CD4-positive, alpha-beta T cell treated with Interleukin-12 subunit alpha and Interleukin-12 subunit beta, for 1 hour (primary cell): ENCODE measurements around the gene STUB1.

Experiments
- DNase-seq: peaks from one replicate; pipeline ENCODE4 v3.0.0-alpha.2; 2020

Gene STUB1

DNA sequence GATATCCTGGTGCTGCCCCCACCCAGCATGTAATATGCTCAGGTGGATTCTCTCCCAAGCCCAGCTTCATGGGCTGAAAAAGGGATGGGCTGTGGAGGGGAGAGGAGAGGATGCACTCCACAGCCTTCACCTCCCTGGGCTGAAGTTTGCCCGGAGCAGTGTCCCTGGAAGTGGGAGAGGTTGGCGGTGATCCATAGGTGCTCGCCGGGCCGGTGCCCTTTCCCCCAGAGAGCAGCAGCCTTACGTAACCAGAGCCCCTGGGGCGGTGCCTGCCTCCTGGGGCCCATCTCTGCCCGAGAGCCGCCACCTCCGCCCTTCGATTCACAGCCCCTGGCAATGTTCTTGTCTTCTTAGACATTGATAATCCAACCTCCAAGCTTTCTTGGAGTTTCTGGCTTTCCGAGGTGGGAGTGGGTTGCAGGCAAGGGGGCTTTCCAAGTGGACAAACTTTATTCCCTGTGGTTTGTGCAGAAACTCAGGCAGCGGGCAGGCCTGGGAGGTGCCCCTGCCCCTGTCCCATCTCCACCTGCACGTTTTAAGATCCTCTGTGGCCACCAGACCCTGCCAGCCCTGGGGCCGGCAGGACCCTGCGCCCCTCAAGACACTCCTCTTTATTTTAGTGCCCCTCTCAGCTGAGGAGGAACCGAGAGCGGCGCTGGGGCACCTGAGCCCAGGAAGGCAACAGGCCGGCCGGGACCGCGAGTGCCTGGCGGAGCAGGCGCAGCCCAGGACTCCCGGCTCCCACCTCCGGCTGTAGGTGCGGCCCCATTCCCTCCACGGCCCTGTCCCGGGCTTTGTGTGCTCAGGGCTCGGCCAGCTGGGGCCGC, 34.1 kb upstream of the STUB1 start:
- DNase-seq = no peak

DNA sequence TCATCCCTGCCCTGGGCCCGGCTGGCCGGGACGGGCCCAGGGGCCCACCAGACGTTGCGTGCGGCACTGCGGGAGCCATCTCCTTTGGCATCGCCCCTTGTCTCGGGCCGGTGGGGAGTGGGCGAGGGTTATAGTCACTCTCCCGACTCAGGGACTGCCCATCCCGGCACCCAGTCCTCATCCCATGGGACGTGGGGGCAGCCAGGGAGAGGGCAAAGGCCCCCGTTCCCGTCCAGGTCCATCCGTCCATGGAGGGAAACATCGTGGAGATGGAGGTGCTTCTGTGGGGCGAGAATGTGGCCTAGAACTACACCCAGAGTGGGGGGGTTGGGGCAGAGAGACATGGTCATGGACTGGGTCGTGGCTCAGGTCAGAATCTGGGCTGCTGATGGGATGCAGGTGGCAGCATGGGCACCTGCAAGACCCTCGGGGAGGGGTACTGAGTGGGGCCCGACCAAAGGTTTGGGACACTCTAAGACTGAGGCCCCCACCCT, 33.5 kb upstream of the STUB1 start:
- no peak for DNase-seq

DNA sequence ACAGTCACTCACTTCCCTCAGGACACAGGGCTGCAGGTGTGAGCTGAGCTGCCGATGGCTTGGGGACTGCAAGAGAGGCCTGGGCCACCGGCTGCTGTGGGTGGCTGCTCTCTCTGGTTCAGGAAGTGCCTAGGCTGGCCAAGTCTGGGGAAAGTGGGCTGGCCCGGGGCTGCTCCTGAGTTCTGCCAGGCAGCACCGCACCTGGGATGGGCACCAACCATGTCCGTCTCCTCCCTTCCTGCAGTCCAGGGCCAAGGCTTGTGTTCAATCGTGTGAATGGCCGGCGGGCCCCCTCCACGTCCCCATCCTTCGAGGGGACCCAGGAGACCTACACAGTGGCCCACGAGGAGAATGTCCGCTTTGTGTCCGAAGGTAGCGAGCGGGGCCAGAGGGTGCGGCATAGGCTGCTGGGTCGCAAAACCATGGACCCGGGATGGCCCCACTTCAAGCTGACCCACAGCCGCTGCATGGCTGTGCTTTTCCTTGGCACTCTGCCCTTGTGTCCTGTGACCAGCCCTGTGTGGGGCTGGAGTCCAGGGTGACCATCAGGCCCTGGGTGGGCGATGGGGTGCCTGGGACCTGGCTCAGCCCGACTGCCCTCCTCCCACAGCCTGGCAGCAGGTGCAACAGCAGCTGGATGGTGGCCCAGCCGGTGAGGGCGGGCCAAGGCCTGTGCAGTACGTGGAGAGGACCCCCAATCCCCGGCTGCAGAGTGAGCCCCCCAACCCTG, 32.9 kb upstream of the STUB1 start:
- DNase-seq = no peak

DNA sequence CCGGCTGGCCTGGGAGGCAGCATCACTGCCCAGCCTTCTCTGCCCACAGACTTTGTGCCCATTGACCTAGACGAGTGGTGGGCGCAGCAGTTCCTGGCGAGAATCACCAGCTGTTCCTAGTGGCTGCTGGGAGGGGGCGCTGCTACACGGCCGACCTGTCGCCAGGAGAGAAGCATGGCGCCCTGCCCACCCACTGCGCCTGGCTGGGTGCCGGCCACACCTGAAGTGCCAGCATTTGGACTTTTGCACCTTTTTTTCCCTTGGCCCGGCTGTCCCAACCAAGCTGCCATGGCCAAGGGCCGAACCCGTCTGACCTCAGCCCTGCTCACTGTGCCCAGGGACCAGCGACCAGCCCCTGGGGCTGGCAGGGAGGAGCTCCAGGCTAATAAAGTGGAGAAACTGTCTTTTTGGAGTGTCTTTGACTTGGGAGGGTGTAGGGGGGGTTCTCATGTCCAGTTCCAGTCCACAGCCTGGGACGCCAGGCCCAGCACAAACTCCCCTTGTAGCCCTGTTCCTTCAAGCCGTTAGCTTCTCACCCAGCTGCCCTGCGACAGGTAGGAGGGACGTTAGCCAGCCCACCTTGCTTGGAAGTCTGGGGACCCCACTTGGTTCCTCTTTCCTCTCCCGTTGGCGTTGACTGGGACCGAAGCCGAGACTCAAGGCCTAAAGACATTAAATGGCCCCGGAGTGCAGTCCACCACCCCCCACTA, 32.0 kb upstream of the STUB1 start:
- DNase-seq = peak; percentile 45

DNA sequence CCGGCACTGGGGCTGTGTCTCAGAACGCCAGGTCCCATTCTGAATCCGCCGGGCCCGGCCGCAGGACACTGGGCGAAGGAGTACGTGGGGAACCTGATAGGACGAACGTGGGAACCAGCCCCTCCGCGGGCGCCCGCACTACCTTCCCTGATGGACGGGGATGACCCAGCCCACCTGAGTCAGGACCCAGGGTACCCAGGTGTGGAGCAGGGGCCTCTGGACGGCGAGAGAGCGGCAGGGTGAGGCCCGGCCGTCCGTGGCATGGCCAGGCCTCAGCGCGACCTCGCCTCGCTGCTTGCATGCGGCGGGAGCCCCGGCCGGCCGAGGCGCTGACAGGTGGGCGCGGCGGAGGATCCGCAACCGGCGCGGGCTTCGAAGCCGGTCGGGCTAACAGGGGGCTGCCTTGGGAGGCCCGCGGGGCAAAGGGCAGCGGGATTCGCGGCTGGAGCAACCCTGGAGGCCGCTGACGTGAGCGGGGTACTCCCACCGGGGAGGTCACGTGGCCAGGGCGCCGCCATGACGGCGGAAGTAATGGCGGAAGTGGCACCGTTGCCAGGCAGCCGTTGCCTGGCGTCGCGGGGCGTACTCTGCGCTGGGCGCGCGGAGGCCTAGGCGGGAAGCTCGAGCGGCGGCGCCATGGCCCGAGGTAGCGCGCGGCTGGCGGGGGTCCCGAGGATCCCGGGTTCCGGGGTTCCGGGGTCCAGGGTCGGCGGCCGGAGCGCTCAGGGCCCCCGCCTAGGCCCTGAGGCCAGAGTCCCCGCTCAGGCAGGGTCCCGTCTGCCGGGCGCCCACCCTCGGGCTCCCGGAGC, 31.2 kb upstream of the STUB1 start, which contains the start of gene WDR90:
TSS of gene WDR90 (plus strand) at position 585 of the 809 bp plus-strand sequence. CDS start at position 637, 52 bp downstream.
- DNase-seq = peak; percentile 90

DNA sequence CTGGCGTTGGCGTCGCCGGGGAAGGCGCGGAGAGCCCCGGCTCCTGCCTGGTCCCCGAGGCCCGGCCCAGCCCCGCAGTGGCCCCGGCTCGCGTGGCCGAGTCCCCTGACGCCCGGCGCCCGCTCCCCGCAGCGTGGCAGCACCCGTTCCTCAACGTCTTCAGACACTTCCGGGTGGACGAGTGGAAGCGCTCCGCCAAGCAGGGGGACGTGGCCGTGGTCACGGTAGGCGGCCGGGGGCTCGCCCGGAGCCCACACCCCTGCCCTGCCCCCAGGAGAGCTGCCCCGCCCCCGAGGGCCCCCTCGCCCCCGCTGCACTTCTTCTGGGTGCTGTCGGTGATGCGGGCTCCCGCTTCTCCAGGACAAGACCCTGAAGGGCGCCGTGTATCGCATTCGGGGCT, 30.6 kb upstream of the STUB1 start:
- DNase-seq = no peak

DNA sequence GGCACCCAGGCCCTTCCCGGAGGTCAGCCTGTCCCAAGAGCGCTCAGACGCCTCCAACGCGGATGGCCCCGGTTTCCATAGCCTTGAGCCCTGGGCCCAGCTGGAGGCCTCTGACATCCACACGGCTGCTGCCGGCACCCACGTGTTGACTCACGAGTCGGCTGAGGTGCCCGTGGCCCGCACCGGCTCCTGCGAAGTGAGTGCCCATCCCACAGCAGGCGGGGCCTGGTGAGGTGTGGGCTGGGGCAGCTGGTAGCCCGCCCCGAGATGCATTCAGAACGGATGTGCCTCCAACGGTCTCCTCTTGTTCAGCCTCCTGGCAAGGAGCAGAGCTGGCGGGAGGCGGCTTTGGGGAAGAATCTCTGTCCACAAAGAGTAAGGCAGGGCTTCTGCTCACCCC, 28.4 kb upstream of the STUB1 start:
- no peak for DNase-seq

DNA sequence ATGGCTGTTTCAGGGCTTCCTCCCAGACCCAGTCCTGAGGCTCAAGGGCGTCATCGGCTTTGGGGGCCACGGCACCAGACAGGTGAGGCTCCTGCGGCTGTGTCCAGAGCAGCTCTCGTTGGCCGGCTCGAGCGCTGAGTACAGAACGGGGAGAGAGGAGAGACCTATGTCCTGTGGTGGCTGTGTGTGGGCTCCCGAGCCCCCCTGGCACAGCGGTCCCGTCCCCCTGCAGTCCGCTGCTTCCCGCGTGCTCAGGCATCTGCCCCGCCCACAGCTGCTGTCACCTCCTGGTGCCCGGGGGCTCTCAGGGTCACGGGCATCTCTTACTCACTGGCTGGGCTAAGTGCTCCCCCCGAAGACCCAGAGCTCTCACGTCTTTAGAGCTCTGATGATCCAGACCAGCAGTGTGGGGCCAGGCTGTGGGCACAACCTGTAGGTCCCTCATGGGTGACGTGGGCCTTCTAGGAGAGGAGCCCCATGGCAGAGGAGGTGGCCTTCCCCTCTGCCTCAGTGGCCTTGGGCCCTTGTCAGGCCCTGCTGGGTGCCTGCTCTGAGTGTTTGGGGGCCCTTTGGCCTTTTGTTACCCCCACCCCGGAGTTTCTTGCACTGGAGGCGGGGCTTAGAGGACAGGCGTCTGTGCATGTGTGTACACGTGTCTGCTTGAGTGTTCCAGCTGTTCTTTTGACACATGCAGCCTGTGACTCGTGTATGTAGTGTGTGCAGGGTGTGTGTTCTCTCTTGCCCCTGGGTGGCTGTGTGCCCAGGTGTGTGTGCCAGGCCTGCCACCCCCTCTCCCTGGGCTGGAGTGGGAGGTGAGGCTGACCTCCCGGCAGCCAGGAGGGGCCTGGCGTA, 27.5 kb upstream of the STUB1 start:
- DNase-seq = no peak

DNA sequence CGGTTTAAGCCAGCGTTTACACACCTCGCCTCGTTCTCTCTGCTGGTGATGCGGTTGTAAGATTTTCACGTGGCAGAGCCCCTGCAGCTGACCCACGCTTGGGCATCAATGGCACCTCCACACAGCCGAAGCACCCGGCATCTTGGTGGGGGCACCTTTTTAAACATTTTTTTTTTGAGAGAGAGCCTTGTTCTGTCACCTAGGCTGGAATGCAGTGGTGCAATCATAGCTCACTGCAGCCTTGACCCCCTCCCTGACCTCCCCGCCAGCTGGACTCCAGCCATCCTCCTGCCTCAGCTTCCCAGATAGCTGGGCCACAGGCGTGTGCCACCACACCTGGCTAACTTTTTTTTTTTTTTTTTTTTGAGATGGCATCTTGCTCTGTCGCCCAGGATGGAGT, 26.2 kb upstream of the STUB1 start:
- DNase-seq = no peak

DNA sequence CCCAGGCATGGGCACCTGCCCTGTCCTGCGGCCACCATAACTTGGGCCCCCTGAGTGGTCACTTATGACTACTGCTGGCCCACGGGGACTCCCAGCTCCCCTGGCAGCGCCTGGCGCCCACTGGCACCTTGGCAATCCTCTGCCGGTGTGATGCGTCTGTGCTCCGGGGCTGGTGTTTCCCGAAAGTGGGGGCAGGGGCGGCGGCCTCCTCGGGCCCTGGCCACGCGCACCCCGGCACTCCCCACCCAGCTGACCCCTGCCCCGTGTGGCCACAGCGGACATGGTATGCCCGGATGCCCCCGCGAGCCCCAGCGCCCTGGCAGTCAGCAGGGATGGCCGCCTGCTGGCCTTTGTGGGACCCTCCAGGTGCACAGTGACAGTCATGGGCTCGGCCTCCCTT, 22.7 kb upstream of the STUB1 start:
- no peak for DNase-seq

DNA sequence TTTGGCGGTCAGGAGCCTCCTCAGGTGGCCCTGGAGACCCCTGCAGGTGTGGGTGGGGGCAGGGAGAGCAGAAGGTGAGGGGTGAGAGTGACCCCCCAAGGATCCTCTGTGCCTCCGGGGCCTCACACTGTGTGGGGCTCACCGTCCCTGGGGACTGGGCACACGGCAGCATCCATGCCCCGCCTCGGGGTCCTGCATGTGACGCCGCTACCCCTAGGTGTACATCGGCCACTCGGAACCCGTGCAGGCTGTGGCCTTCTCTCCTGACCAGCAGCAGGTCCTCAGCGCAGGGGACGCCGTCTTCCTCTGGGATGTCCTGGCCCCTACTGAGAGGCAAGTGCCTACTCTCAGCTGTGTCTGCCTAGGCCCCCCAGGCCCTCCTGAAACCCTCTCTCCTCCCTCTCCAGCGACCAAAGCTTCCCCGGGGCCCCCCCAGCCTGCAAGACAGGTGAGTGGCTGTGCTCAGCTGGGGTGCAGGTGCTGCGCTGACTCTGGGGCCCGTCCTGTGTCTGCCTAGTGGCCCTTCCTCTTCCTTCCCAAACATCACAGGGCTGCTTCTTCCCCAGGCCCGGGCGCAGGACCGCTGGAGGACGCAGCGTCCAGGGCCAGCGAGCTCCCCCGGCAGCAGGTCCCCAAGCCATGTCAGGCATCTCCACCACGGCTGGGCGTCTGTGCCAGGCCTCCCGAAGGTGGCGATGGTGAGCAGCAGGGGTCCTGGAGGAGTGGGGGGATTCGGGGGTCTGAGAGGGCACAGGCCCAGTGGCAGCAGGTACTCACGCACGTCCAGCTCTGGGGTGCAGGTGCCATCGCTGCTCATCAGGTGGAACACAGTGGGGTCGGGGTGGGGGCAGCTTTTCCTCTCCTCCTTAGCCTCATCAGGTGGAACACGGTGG, 21.3 kb upstream of the STUB1 start:
- no peak for DNase-seq

DNA sequence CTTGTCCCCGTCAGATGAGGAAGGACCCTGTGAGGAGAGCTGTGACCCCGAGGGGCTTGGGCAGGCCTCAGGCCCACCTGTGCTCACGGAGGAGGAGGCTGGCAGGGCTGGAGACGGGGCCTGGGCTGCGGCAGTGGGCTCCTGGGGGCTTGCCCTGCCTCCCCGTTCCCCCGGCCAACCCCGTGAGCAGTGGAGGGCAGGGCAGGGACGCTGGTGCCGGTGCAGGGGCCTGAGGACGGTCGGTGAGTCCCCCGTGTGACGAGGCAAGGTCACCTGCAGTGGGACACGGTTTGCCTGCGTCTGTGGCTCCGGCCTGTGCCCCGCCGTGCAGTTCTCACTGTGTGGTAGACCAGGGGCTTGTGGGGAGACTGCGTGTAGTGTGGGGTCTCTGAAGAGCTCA, 20.6 kb upstream of the STUB1 start:
- DNase-seq = no peak

DNA sequence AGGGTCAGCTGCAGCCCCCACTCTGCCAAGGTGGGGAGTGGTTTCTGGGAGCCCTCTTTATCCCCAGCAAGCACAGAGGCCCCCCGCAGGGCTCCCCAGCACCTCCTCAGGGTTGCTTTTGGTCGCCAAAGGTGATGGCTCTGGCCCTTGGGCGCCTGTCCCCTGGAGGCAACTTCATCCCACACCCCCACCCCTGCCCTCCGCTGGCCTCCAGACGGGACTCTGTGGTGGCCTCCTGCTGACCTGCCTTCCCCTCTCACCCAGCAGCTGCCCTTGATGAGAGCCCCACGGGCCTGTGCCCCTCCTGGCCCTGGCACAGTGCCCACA, 20.1 kb upstream of the STUB1 start:
- DNase-seq = no peak

DNA sequence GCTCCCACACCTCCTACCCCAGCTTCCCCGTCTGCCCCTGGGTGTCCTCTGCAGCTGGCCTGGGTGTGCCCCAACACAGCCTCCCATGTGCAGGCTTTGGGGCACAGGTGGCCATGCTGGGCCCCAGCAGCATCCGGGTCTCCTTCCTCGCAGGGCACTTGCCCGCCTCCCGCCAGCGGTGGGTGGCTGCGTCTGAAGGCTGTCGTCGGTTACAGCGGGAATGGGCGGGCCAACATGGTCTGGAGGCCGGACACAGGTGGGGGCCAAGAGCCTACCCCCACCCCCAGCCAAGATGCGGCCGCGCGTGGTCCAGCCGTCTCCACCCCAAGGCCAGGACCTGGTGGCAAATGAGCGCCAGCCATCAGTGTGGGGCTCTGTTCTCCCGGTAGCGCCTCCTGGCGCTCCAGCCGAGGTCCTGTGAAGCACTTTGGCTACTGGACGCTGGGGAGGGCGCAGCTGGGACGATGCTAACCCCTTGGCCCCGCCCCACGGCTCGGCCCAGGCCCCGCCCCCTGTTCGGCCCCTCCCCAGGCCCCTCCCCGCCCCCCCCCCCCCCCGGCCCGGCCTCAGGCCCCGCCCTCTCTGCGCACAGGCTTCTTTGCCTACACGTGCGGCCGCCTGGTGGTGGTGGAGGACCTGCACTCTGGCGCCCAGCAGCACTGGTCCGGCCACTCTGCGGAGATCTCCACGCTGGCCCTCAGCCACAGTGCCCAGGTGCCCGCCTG, 19.6 kb upstream of the STUB1 start:
- peak; percentile 71 for DNase-seq

DNA sequence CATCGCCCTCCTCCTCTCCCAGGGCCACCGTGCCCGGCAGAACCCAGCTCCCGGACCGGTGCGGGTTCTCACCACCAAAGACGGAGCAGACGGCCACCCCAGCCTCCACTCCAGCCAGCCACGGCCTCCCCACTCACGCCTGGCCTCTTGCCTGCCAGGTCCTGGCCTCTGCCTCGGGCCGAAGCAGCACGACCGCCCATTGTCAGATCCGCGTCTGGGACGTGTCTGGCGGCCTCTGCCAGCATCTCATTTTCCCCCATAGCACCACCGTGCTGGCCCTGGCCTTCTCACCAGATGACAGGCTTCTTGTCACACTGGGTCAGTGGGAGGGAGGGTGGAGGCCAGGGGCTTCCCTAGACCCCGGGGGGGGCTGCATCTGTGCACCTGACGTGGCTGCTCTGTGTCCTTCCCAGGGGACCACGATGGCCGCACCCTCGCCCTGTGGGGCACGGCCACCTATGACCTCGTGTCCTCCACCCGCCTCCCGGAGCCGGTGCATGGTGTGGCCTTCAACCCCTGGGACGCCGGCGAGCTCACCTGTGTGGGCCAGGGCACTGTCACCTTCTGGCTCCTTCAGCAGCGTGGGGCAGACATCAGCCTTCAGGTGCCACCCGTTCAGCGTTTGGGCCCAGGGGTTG, 18.9 kb upstream of the STUB1 start:
- no peak for DNase-seq

DNA sequence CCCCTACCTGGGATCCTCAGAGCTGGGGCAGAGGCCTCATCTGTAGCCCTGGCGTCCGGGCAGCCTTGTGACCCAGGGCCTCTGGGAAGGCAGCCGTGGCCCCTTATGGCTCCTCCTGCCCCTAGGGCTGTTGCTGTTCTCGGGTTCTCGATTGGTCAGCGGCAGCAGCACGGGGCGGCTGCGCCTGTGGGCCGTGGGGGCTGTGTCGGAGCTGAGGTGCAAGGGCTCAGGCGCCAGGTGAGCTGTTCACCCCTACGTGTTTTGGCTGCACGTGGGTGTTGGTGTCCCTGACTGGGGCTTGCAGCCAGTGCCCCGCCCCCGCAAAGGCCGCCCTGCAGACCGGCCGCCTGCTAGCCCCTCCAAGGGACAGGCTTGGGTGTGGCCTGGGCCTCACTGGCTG, 18.1 kb upstream of the STUB1 start:
- no peak for DNase-seq

DNA sequence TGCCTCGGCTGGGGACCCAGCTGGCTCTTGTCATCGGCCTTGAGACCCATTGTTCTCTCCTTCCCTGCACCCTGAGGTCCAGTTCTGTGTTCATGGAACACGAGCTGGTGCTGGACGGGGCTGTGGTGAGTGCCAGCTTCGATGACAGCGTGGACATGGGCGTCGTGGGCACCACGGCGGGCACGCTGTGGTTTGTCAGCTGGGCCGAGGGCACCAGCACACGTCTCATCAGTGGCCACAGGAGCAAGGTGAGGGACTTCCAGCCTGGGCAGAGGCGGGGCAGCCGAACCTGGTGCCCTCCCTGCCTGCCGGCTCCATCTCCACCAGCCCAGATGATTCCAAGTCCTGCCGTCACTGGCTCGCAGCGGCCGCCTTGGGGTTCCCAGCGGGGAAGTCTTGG, 17.6 kb upstream of the STUB1 start:
- DNase-seq = no peak

DNA sequence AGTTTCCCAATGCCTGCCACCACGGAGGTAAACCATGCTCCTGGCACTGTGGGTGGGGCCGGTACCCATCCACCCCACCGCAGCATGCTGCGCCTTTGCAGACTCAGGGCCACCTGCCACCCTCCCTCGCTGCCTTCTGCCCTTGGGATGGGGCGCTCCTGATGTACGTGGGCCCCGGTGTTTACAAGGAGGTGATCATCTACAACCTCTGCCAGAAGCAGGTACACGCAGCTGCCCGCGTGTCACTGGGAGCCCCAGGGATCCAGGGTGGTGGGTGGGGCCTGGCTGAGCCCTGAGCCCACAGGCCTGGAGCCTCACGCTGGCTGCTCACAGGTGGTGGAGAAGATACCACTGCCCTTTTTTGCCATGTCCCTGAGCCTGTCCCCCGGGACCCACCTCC, 13.6 kb upstream of the STUB1 start:
- no peak for DNase-seq

DNA sequence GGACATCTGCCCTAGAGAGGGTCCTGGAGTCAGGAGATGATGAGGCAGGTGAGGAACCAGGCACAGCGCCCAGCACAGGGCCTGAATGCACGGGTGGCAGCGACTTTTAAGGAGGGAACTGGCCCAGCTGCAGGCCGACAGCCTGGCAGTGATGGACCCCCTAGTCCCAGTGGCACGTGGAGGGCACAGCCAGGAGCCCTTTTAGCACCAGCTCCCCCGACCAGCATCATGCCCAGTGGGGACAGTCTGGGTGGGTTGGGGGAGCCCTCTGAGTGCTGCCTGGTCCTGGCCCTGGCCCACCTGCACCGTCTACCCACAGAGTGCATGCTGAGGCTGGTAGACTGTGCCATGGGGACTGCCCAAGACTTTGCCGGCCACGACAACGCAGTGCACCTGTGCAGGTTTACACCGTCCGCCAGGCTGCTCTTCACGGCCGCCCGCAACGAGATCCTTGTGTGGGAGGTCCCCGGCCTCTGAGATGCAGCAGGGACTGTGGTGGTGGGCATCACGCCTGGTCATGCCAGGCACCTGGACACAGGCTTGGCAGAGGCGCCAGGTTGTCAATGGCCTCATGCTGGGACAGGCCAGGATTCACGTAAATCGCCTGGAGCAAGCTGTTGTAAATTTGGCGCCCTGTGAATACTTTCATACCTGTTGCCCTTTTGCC, 13.0 kb upstream of the STUB1 start:
- DNase-seq = no peak
